Nephron progenitor cell (in vitro differentiated cells): Measurements from ENCODE around the gene ZNF561.

Experiments
- DNase-seq: peaks from one replicate; pipeline ENCODE4 v3.0.0; 2021
- H3K27ac Mint-ChIP-seq: 2 replicates; pipeline ENCODE4 v1.8.0; 2021; ENCODE audit warnings: mild to moderate bottlenecking, moderate library complexity, mixed read lengths
- H3K27me3 Mint-ChIP-seq: 2 replicates; pipeline ENCODE4 v1.8.0; 2021; ENCODE audit warnings: mild to moderate bottlenecking, low read depth, mixed read lengths; ENCODE audit not compliant: poor library complexity
- H3K36me3 Mint-ChIP-seq: 2 replicates; pipeline ENCODE4 v1.8.0; 2021; ENCODE audit warnings: low read depth, mixed read lengths
- H3K4me1 Mint-ChIP-seq: 2 replicates; pipeline ENCODE4 v1.8.0; 2021; ENCODE audit warnings: mixed read lengths
- H3K4me3 Mint-ChIP-seq: 2 replicates; pipeline ENCODE4 v1.8.0; 2021; ENCODE audit warnings: mild to moderate bottlenecking, moderate library complexity, mixed read lengths
- H3K9me3 Mint-ChIP-seq: 2 replicates; pipeline ENCODE4 v1.8.0; 2021; ENCODE audit warnings: mild to moderate bottlenecking, moderate library complexity, mixed read lengths
- TF ChIP-seq, protein P1 (sequence below): fragments of 200-600 bp; sonication (generic); IDR thresholded peaks from 2 replicates; pipeline ENCODE4 v1.5.0; 2021; ENCODE audit warnings: antibody characterized with exemption

The ZNF561 gene

GRCh38 chr19:9650345-9650744 lies 29.3 kb upstream of the ZNF561 start:
- TF ChIP-seq, protein P1, sequence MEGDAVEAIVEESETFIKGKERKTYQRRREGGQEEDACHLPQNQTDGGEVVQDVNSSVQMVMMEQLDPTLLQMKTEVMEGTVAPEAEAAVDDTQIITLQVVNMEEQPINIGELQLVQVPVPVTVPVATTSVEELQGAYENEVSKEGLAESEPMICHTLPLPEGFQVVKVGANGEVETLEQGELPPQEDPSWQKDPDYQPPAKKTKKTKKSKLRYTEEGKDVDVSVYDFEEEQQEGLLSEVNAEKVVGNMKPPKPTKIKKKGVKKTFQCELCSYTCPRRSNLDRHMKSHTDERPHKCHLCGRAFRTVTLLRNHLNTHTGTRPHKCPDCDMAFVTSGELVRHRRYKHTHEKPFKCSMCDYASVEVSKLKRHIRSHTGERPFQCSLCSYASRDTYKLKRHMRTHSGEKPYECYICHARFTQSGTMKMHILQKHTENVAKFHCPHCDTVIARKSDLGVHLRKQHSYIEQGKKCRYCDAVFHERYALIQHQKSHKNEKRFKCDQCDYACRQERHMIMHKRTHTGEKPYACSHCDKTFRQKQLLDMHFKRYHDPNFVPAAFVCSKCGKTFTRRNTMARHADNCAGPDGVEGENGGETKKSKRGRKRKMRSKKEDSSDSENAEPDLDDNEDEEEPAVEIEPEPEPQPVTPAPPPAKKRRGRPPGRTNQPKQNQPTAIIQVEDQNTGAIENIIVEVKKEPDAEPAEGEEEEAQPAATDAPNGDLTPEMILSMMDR, result no peak
- Mint-ChIP-seq H3K27ac (no peak overlapping the region), H3K4me3 (no peak overlapping the region), H3K4me1 (no peaks in the 10 kb centered on the region), H3K27me3 (peaks cover 8% of the 10 kb centered on the region), H3K9me3 (peaks cover 65% of the 10 kb centered on the region), H3K36me3 (peaks cover 97% of the 10 kb centered on the region)
- no peak for DNase-seq

- Mint-ChIP-seq H3K36me3 (peaks cover 74% of the 10 kb centered on the region), H3K4me1 (peaks cover 7% of the 10 kb centered on the region), H3K9me3 (peaks cover 45% of the 10 kb centered on the region), H3K27ac (no peak overlapping the region), H3K4me3 (no peak overlapping the region), H3K27me3 (peaks cover 2% of the 10 kb centered on the region)
- no peak for DNase-seq
- TF ChIP-seq, protein P1, result no peak
Observed at GRCh38 chr19:9645472-9645871, 24.4 kb upstream of the ZNF561 start.

DNA sequence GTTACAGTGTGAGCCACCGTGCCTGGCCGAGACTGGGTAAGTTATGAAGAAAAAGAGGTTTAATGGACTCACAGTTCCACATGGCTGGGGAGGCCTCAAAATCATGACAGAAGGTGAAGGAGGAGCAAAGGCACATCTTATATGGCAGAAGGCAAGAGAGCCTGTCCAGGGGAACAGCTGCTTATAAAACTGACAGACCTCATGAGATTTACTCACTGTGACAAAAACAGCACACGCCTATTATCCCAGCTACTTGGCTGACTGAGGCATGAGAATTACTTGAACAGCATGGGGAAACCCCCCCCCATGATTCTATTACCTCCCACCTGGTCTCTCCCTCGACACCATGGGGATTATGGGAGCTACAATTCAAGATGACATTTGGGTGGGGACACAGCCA lies 23.4 kb upstream of the ZNF561 start:
- TF ChIP-seq, protein P1, result no peak
- H3K27me3 Mint-ChIP-seq, result peaks cover 2% of the 10 kb centered on the region
- DNase-seq, result no peak
- peak overlapping the region; percentile 30 for H3K27ac Mint-ChIP-seq
- peaks cover 11% of the 10 kb centered on the region for H3K4me1 Mint-ChIP-seq
- H3K36me3 Mint-ChIP-seq, result peaks cover 64% of the 10 kb centered on the region
- peaks cover 37% of the 10 kb centered on the region for H3K9me3 Mint-ChIP-seq
- no peak overlapping the region for H3K4me3 Mint-ChIP-seq

DNA sequence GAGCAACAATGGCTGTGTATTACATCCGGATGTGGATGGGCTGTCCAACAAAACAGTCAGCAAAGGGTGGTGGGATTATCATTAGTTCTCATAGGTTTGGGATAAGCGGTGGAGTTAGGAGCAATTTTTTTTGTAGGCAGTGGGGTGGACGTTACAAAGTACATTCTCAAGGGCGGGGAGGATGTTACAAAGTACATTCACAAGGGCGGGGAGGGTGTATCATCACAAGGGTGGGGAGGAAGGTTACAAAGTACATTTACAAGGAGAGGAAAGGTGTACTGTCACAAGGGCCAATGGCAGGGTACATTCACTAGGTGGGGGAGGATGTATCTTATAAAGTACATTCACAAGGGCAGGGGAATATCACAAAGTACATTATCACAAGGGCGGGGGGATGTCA lies 20.8 kb upstream of the ZNF561 start:
- Mint-ChIP-seq H3K36me3 (peaks cover 38% of the 10 kb centered on the region), H3K4me3 (no peak overlapping the region), H3K4me1 (peaks cover 11% of the 10 kb centered on the region), H3K27me3 (peaks cover 2% of the 10 kb centered on the region), H3K9me3 (peaks cover 29% of the 10 kb centered on the region), H3K27ac (no peak overlapping the region)
- DNase-seq, result no peak
- TF ChIP-seq, protein P1, result no peak

DNA sequence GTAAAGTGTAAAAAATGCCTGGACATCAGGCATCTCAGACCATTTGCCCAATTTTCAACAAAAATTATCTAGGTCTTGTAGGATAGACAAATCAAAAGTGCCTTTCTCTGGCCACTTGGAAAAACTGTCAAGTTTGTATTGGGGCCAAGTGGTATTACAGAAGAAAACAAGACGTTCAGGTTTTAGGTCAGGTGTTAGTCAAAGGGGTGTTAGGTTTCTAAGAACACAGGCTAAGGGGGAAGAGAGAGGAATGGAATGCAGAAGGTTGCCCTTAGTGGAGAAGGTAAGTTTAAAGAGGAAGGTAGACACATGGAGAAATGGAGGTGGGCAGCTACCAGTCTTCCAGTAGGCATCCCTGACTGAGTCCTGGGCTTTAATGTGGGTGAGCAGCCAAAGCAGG lies 19.9 kb upstream of the ZNF561 start:
- Mint-ChIP-seq H3K27ac (peak overlapping the region; percentile 79), H3K27me3 (no peaks in the 10 kb centered on the region), H3K36me3 (peaks cover 30% of the 10 kb centered on the region), H3K4me1 (peaks cover 11% of the 10 kb centered on the region), H3K4me3 (no peak overlapping the region), H3K9me3 (peaks cover 29% of the 10 kb centered on the region)
- DNase-seq, result no peak
- TF ChIP-seq, protein P1, result no peak

- Mint-ChIP-seq H3K4me1 (peaks cover 9% of the 10 kb centered on the region), H3K36me3 (peaks cover 31% of the 10 kb centered on the region), H3K4me3 (no peak overlapping the region), H3K9me3 (peaks cover 7% of the 10 kb centered on the region), H3K27ac (no peak overlapping the region), H3K27me3 (no peaks in the 10 kb centered on the region)
- DNase-seq, result no peak
- TF ChIP-seq, protein P1, result no peak
Observed at GRCh38 chr19:9636018-9636417, 15.0 kb upstream of the ZNF561 start.
